GM18867 (cell line): ENCODE results near the gene PDF.

Experiments
- ATAC-seq: cut with Tn5 transposase; IDR thresholded peaks from one replicate; pipeline ENCODE4 v1.9.1; 2021; ENCODE audit warnings: mild to moderate bottlenecking, moderate library complexity; ENCODE audit not compliant: unreplicated experiment

Gene PDF

DNA sequence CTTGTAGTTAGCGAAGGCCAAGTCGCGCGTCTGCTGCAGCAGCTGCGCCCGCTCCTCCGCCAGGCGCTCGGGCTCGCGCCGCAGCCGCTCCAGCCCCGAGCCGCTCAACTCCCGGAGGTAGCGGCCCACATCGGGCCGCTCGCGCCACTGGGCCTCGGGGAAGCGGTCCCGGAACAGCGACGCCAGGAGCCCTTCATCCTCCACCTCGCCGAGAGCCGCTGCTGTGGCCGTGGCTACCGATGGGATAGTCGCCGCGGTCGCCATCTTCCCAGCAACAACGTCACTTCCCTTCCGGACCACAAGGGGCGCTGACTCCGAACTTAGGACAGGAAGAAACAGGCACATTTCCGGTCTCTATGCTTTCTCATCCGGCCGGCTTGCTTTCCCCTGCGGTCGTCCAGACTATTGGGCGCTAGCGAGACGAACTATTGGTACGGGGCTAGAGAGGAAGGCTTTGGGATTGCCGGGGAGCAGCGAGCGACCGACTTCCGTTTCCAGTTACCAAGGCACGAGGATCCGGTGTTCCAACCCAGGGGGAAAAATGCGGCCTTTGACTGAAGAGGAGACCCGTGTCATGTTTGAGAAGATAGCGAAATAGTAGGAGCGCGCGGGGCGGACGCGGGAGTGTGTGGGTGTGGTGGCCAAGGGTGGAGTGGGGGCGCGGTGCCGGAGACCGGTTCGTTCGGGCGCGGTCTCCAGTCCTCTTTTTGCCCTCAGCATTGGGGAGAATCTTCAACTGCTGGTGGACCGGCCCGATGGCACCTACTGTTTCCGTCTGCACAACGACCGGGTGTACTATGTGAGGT, 9.1 kb upstream of the PDF start, which contains the start of the genes COG8 and NIP7:
Gene COG8 (minus strand): TSS at position 276 of the 806 bp plus-strand sequence. CDS start 12 bp downstream, at position 264.
Gene NIP7 (plus strand): TSS at position 484 of the 806 bp plus-strand sequence. CDS start 58 bp downstream, at position 542.
- peak; percentile 89 for ATAC-seq

DNA sequence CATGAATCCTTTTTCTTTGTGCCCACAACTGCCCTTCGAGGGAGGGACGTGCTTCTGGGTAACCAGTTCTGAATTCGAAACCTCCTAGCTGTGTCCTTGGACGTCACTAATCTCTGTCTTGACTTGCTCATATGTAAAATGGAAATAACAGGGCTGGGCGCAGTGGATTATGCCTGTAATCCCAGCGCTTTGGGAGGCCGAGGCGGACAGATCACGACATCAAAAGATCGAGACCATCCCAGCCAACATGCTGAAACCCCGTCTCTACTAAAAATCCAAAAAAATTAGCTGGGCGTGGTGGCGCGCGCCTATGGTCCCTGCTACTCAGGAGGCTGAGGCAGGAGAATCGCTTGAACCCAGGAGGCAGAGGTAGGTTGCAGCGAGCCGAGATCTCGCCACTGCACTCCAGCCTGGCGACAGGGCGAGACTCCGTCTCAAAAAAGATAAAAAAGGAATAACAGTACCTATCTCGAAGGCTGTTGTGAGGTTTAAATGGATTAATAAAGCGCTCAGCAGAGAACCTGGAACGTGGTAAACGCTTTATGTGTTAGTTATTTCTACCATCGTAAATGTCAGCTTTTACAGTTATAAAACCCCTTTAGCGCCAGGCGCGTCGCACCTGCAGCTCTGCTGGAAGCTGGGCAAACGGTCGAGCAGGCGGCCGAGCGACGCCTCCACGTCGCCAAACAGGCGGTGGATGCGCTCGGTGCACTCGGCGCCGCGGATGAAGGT, 8.3 kb upstream of the PDF start:
- ATAC-seq: no peak

DNA sequence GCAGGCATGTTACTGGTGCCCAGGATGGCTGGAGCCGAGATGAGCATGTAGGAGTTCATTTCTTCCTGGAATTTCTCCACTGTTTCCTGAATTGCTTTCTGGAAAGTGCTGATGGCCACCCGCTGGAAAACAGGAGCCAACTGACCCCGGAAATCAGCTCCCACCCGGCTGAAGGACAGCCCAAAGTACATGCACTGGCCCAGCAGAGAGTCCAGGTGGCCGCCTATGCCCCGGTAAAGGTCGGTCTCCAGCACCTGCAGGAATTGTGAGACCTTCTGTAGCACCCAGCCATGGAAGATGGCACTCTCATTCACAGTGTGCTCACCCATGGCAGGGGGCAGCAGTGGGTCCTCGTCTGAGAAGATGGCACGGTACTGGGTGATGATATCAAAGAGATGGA, 4.3 kb upstream of the PDF start:
- ATAC-seq: no peak

DNA sequence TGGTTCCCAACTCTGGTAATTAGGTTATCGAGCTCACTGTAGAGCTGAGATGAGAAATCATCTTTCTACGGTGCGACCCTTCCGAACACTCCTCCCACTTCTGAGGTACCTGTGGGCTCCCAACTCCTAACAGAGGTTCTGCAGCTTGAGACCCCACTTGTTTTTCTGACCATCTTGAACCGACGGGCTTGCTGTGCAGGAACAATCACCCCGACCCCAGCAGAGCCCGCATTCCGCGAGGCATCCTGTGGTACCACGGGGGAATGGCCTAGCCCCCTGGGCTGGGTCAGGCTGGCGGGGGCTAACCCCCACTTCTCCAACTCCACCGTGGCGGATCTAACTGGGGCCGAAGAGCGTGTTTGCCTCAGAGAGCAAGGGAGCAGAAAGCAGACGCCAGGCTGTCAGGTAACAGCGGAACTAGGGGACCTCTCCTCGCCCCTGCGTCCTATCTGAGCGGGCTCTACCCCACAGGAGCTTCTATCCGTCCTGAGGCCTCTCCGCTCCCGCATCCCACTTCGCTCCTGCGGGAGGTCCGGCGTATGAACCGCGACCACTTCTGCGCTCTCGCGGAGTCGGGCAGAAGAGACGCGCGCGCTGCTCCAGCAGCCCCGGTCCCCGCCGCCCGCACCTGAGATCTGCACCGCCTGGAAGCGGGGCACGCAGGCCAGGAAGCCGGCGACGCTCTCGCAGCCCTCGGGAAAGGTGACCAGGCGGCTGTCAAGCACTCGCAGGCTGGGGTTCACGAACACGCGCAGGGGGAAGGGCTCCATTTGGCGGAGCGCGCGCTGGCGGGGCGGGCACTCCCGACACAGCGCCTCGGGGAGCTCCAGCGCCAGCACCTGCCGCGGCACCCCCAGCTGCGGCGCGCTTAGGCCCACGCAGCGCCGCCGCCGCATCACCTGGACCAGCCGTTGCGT, 761 bp downstream of the PDF start:
- ATAC-seq: peak; percentile 33

DNA sequence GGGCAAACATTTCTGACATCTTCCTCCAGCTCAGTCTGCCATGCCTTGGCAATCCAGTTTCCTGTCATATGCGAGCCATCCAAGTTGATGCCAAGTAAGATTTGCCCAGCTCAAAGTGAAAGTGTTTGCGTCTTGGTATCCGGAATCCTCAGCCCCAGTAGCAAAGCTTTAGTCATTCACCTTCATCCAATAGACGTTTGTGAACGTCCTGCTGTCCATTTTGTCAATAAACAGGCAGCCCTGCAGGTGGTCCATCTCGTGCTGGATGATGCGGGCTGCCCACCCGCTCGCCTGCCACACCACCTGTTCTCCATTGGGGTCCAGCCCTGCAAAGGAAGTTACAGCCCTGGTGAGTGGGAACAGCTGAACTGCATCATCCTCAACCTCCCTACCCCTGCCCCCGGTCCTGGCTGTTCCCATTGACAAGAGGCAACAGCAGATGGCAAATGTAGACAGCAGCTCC, 1.5 kb downstream of the PDF start:
- no peak for ATAC-seq

DNA sequence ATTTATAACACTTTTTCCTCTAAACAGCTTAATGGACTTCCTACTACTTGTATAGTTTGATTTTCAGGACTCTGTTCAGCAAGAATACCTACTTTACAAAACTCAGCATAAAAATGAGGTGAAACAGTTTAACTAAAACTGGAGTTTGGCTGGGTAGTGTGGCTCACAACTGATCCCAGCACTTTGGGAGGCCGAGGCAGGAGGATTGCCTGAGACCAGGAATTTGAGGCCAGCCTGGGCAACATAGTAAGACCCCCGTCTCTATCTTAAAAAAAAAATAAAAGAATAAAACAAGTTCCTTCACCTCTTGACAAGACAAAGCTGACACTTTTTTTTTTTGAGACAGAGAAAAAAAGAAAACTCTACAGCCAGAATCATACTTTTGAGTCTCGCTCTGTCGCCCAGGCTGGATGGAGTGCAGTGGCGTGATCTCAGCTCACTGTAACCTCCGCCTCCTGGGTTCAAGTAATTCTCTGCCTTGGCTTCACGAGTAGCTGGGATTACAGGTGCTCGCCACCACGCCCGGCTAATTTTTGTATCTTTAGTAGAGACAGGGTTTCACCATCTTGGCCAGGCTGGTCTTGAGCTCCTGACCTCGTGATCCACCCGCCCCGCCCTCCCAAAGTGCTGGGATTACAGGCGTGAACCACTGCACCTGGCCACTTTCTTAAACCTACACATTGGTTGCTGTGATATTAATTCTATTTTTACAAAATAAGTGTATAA, 2.6 kb downstream of the PDF start:
- no peak for ATAC-seq

DNA sequence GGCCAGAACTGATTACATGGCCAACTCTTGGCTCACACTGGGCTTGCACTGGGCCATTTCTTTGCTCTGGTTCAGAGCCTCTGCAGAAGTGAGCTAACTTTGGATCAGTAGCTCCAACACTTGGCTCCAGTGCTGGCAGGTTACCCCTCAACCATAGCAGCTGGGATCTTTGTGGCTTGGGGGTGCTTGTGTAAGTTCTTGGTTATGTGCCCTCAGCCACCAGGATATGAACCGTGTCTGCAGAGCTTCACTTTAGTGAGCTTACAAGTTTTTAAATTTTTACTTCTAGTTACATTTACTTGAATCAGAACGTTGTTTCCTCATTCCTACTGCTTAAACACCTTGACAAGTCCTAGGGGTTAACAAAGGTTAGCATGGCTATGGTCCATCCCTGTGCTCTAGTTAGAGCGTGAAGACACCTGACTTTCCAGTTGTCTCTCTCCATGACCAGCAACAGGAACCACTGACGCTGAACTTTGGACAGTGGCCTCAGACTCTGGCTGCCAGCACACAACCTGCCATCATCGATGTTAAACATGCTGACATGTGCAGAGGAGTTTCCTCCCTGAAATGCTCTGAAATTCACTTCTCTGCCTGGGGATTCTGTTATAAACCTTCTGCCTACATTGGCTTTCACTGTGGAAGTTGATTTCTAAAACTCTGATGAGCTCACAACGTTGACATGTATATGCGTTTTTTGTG, 4.1 kb downstream of the PDF start:
- no peak for ATAC-seq

DNA sequence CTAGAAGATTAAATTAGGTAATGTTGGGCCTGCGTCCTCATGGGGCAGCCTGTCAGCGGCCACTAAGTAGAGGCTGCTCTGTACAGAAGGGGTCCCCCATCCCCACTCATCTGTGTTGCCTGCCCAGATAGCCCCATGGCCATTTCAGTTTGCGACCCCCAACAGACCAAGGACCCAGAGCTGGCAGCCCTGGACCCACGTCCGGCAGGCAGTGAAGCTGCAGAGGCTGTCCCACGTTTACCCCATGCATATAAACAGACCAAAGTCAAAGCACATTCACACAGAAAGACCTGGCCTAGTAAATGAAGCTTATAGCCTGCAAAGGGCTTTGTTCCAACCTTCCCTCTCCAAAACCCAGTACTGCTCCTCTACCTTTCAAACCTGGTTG, 4.6 kb downstream of the PDF start:
- no peak for ATAC-seq

DNA sequence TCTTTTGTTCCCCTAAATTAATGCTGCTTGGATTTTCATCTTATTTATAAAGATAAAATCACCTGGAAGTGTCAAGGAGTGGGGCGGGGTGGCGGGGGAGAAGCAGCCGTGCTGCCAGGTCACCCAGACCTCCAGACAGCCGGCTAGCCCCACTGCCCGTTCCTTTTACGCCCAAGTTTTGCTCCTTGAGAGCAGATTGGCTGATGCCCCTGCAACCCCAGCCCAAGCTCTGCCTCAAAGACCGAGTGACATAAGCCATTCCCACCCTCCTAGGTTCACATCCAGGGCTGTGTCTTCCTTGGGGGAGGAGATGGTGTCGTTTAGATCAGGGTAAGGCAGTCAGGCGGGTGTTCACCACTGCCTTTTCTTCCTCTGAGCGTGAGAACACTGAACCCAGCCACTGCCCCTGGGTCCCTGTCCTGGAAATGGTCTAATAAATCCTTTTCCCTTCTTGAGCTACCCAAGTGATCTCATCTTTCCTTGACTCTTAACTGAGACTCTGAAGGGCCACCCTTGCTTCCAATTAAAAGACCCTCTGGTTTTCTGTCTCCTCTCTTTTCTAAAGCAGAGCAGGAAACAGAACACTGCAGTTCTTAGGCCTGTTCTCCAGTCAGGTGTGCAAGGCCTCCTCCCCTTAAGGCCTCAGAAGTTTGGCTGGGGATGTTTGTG, 5.7 kb downstream of the PDF start:
- no peak for ATAC-seq

DNA sequence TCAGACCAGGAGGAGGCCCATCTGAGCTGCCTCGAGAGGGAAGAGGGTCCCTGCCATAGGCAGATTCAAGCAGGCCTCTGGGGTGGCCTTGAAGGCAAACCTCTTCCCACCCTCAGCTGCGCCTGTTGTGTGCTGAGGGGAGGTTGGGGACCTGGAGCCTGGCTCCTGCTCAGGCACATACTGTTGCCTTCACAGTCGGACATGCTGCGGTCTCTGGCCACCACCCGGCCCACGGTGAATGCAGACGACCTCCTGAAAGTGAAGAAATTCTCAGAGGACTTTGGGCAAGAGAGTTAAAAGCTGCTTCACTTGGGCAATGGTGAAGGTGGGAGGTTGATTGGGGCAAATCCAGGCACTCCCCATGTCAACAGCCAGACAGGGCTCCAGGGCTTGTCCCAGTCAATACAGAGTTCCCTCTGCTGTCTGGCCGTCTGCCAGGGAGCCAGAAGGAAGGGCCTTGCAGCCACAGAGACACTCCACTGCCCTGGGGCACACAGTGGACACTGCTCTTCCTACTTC, 6.3 kb downstream of the PDF start:
- ATAC-seq: no peak

DNA sequence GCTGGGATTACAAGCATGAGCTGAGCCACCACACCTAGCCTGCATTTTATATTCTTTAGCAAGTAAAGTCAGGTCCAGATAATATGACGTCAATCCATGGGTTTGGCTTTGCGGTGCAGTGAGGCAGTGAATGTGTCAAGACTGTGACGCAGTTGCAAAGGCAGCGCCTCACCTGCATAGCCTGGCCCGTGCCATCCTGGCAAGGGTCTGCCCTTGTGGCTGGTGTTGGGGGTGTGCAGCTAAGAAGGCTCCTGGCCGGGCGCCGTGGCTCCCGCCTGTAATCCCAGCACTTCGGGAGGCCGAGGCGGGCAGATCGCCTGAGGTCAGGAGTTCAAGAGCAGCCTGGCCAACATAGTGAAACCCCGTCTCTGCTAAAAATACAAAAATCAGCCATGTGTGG, 7.0 kb downstream of the PDF start:
- ATAC-seq: no peak

DNA sequence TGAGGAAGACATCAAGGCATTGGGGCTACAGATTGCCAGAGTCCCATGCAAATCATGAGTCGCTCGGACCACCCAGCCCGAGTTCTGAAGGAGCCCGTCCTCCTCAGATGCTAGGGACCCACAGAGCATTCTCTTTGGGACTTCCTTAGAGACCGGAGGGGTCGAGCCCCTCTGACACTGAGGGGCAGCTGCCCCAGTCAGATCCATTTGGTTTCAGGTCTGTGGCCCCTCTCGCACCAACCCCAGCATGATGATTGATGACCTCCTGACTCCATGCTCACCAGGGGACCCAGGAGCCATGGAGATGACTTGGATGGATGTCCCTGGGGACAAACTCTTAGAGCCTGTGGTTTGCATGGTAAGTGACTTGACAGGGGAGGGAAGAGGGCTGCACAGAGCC, 8.0 kb downstream of the PDF start:
- no peak for ATAC-seq

DNA sequence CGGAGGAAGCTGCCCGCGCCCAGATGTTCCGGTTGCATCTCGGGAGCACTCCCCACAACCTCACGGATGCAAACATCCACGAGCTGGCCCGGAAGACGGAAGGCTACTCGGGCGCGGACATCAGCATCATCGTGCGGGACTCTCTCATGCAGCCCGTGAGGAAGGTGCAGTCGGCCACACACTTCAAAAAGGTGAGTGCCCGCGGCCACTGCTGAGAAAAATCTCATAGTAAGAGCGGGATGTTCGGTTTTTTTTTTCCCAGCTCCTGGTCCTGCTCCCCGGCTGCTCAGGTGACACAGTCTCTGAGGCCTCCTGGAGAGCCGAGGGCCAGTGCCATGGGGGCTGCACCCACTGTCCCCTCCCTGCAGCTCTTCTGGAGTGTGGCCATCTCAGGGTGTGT, 9.3 kb downstream of the PDF start:
- no peak for ATAC-seq

DNA sequence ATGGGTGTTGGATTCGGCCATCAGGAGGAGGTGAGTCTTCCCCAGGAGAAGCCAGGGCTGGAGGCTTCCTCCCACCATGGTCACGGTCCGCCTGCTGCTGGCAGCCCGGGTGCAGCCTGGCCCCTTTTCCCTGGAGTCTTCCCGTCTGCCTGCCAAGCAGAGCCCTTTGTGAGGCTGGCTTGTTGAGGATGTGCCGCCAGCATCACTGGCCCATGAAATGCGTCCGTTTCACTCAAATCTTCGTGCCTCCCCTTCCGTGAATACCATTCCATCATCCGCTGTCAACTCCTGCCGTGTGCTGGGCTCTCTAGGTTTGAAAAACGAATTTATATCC, 9.7 kb downstream of the PDF start:
- no peak for ATAC-seq

DNA sequence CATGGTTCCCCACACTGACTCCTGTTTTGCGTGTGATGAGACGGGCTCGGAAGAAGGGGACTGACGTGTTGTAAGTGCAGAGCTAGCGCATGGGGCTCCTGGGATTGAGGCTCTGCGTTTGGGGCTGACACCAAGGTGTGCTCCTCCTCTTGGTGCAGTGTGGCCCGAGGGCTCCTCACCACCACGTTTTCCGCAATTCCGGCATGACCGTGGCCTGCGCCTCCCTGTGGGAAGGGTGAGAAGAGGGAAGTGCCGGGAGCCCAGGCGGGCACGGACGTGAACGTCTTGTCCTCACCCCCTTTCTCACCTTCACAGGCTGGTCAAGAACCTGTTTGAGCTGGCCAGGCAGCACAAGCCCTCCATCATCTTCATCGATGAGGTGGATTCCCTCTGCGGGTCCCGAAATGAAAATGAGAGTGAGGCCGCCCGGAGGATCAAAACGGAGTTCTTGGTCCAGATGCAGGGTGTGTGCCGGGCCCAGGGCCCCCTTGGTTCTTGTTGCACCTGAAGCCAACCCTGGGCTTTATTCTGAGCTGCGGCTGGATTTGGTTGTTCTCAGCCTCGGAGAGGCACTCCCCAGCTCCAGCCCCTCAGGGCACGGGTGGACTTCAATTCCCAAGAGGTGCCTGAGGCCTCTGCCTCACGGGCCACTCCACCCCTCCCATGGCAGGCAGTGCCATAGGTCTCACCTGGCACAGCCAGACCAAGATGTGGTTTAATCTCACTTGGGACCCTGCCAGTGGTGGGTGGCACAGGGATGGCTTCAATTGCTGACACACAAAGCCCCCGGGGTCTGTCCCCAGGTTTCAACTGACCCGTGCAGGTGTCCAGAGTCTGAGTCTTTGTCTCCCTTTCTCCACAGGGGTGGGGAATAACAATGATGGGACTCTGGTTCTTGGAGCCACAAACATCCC, 10.3 kb downstream of the PDF start:
- ATAC-seq: no peak

DNA sequence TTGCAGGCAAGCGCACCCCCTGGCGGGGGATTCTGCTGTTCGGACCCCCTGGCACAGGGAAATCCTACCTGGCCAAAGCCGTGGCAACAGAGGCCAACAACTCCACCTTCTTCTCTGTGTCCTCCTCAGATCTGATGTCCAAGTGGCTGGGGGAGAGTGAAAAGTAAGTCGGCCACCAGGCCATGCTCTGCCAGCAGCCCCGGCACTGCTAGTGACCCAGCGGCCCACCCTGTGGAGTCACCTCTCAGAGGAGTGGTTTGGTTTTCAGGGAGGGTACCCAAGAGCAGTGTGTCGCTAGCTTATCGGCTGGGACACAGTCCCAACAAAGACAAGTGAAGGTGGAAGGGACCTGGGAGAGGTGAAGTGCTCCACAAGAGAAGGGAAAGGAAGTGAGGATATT, 11.0 kb downstream of the PDF start:
- no peak for ATAC-seq

DNA sequence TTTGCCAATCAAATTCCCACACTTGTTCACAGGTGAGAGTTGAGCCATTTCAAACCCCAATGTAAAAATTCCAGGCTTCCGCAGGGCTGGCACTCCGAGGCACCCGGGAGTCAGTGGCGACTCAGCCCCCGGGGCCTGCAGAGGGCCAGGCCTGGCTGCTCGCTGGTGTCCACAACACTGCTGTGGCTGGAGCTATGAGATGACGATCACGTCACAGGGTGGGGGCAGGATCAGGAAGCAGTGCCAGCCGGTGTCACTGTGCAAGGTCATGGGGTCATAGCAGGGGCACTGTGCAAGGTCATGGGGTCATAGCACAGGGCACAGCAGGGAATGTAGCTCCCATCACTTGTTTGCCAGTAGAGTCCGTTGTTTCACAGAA, 11.5 kb downstream of the PDF start:
- ATAC-seq: no peak
